ENCODE data around the gene GLCE.

GLCE gene

DNA sequence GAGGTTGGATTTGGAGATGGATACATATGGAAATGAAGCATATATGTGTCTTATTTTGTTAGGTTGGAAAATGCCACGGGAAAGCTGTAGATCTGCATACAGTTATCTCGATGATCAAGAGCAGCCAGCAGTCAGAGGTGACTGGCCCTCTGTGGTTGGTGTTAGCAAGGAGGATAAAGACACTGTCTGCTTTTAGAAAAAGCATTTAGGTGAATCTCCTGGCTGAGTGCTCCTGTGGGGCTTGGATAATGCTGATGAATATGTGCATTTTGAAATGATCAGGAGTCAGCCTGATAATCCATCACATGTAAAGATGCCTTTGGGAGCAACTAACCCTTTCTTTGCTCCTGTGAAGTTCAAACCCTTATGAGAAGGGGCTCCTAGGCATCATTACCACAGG lies 24.9 kb upstream of the GLCE start:
- no peak for DNase-seq (ENCODE audit: insufficient read length, low spot score)
- no peak for FAIRE-seq

DNA sequence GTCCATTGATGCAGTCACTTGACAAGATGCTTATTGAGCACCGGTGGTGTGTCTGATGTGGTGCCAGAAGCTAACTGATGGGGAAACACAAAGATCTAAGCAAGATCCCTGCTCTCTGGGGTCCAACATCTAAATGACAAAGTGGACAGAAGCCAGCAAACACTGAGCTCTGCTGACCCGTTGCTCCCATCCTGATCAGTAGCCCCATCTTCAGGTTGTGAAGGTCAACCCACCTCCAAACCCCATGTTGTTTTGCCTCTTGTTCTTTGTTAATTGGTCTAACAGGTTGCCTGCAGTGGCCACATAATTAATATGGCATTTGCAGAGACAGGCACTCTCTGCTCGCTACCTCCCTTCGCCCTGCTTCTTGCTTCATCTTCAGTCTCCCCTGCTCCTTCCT lies 21.5 kb upstream of the GLCE start:
- no peak for TF ChIP-seq CTCF (IDR thresholded peaks at IDR 0.05; ENCODE audit: insufficient read depth, missing control alignments)
- FAIRE-seq: no peak
- DNase-seq (ENCODE audit: insufficient read length, low spot score): no peak

More for the DNA sequence above, 24.9 kb upstream of the GLCE start:
- no peak for TF ChIP-seq CTCF (IDR thresholded peaks at IDR 0.05; ENCODE audit: insufficient read depth, missing control alignments)

GRCh38 chr15:69140306-69140705 lies 20.1 kb upstream of the GLCE start:
- no peak for TF ChIP-seq CTCF (IDR thresholded peaks at IDR 0.05; ENCODE audit: insufficient read depth, missing control alignments)
- DNase-seq (ENCODE audit: insufficient read length, low spot score) (no peak), FAIRE-seq (no peak)

DNA sequence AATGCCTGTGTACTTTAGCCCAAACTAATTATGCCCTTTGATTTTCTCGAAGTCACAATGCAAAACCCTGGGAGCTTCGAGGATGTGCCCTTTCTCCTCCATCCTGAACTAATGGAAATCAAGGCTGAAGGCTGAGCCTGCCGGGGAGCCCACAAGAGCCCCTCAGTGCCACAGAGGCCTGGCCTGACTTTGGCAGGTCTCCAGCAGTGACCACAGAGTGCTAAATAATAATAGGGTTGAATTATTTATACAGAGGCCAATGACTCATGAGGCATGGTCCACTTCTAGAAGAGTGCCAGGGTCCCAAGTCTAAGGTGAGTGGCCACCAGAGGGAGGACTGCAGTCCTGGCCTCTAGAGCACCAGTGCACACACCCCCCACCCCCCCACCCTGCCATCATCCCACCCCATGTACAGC lies 19.1 kb upstream of the GLCE start:
- no peak for FAIRE-seq
- DNase-seq (ENCODE audit: insufficient read length, low spot score): no peak
- no peak for TF ChIP-seq CTCF (IDR thresholded peaks at IDR 0.05; ENCODE audit: insufficient read depth, missing control alignments)

GRCh38 chr15:69141833-69142232 lies 18.6 kb upstream of the GLCE start:
- no peak for TF ChIP-seq CTCF (IDR thresholded peaks at IDR 0.05; ENCODE audit: insufficient read depth, missing control alignments)
- no peak for FAIRE-seq
- DNase-seq (ENCODE audit: insufficient read length, low spot score): no peak

DNA sequence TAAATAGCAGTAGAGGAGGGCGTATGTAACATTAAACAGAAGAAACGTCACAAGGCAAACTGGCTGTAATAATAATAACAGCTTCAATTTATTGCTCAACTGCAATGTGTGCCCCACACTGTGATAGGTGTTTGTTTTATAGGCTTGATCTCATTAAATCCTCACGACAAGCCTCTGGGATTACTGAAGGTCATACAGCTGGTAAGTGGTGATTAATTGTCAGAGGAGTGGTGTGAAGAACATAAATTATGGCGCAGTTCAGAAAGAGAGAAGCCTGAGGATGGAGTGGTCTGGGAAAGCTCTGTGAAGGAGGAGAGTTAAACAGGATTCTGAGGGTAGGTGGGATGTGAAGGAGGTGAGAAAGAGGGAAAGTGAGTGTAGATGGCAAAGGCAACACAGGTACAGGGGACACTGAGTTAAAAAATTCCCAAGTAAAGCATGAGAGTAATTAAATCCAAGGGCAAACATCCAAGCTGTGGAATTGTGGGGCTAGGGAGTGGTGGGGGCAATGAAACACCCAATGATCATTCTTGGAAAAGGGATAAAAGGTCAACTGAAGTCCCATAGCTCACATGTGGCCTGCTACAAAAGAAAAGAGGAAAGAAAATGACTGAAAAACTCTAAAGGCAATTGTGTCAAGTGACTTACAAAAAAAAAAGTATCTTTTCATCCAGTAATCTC lies 16.5 kb upstream of the GLCE start:
- DNase-seq (ENCODE audit: insufficient read length, low spot score) (no peak), FAIRE-seq (peak; percentile 92)
- TF ChIP-seq CTCF (IDR thresholded peaks at IDR 0.05; ENCODE audit: insufficient read depth, missing control alignments): no peak

DNA sequence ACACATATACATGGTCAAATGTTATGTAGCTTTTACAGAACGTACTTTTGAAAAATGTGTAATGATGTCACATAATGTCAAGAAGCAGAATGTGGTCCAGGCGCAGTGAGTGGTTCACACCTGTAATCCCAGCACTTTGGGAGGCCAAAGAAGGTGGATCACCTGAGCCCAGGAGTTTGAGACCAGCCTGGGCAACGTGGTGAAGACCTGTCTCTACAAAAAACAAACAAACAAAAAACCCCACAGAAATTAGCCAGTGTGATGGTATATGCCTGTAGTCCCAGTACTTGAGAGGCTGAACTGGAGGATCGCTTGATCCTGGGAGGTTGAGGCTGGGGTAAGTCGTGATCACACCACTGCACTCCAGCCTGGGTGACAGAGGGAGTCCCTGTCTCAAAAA lies 15.9 kb upstream of the GLCE start:
- FAIRE-seq (peak; percentile 32), DNase-seq (ENCODE audit: insufficient read length, low spot score) (no peak)
- no peak for TF ChIP-seq CTCF (IDR thresholded peaks at IDR 0.05; ENCODE audit: insufficient read depth, missing control alignments)
